HUES6 (cell line): ENCODE data around the gene COL4A1.
"Not testable (repeated sequence)": the region's sequence is repeated elsewhere in the genome, so short reads cannot be mapped to it uniquely, and the experiment has no call there.

Experiments used
- H3K27ac ChIP-seq: 2 replicates; pipeline ENCODE4 v1.7.0; 2013; ENCODE audit warnings: low read depth, mild to moderate bottlenecking, low read length, inconsistent platforms
- H3K27me3 ChIP-seq: 2 replicates; pipeline ENCODE4 v1.6.1; 2013; ENCODE audit warnings: low read length; ENCODE audit not compliant: control insufficient read depth, insufficient read depth
- H3K36me3 ChIP-seq: 2 replicates; pipeline ENCODE4 v1.6.1; 2013; ENCODE audit warnings: low read length; ENCODE audit not compliant: control insufficient read depth, insufficient read depth
- H3K4me1 ChIP-seq: 2 replicates; pipeline ENCODE4 v1.6.1; 2013; ENCODE audit warnings: low read length; ENCODE audit not compliant: control insufficient read depth, insufficient read depth
- H3K4me3 ChIP-seq: 2 replicates; pipeline ENCODE4 v1.5.1; 2013; ENCODE audit warnings: low read depth, low read length
- H3K9ac ChIP-seq: one replicate; pipeline ENCODE4 v1.6.1; 2013; ENCODE audit warnings: mild to moderate bottlenecking, low read length
- H3K9me3 ChIP-seq: 2 replicates; pipeline ENCODE4 v1.6.1; 2013; ENCODE audit warnings: low read depth, low read length; ENCODE audit not compliant: control insufficient read depth, insufficient read depth

COL4A1 gene

DNA sequence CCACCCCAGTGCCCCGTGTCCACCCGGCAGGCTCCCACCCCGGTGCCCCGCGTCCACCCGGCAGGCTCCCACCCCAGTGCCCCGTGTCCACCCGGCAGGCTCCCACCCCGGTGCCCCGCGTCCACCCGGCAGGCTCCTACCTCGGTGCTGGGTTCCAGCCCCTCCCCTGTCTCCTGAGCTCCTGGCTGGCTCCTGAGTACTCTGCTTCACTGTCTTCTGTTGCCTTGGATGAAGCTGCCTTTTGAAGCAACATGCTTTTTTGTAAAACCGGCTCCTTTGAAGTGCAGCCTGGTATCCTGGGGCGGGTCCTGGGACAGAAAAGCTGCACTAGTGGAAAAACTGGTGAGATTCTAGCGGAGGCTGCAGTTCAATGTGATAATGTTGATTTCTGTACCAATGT lies 6.8 kb upstream of the COL4A1 start:
- H3K9ac ChIP-seq, H3K27me3 ChIP-seq, H3K27ac ChIP-seq, H3K9me3 ChIP-seq, H3K4me3 ChIP-seq: not testable (repeated sequence)
- Histone ChIP-seq H3K36me3 (peaks cover 18% of the 10 kb centered on the region), H3K4me1 (peaks cover 36% of the 10 kb centered on the region)

DNA sequence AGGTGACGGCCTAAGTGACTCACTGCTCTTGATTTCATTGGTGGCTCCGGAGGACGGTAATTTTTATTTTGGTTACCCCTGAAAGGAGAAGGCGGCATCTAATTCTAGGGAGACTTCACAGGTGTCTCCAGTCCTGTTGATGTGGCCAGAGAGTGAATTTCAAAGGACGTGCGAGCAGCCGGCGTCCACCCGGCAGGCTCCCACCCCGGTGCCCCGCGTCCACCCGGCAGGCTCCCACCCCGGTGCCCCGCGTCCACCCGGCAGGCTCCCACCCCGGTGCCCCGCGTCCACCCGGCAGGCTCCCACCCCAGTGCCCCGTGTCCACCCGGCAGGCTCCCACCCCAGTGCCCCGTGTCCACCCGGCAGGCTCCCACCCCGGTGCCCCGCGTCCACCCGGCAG lies 6.3 kb upstream of the COL4A1 start:
- not testable (repeated sequence) for H3K4me3 ChIP-seq, H3K9me3 ChIP-seq, H3K27ac ChIP-seq, H3K9ac ChIP-seq, H3K27me3 ChIP-seq
- Histone ChIP-seq H3K4me1 (peaks cover 37% of the 10 kb centered on the region), H3K36me3 (peaks cover 18% of the 10 kb centered on the region)

DNA sequence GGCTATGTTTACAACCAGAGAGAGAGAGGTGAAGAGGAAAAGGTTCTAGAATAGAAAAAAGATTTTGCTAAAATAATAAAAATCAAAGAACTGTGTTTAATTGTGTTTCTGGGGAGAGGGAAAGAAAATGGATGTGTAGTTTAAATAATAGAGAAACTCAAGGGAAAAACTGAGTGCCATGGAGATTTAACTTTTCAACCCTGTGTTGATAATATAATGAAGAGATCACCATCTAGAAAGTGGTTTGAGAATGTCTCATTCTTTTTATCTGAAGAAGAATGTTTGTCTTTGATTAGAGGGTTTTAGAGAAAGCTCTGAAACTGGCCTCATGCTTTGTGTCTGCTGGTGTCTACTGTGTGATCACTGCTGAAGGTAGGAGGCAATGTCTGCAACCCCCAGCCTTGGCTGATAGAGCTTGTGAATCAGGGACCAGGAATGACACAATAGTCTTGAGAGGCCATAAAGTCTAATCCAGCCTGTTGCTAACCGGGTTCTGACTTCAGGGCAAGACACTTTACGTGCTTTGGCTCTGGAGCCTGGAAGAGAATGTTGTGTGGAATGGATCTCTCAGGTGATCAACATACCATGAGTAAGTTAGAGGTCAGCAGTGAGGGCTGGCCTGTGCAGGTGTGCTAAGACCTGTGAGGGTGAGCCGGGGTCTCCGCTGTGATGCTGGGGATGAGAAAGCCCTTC lies 5.5 kb upstream of the COL4A1 start:
- Histone ChIP-seq H3K9me3 (no peaks in the 10 kb centered on the region), H3K27me3 (peaks cover 6% of the 10 kb centered on the region; the same call in 1 of the 2 replicates), H3K4me1 (peaks cover 37% of the 10 kb centered on the region), H3K27ac (peak overlapping the region; percentile 46; the same call in 1 of the 2 replicates), H3K9ac (no peak overlapping the region), H3K36me3 (peaks cover 16% of the 10 kb centered on the region), H3K4me3 (no peak overlapping the region)

DNA sequence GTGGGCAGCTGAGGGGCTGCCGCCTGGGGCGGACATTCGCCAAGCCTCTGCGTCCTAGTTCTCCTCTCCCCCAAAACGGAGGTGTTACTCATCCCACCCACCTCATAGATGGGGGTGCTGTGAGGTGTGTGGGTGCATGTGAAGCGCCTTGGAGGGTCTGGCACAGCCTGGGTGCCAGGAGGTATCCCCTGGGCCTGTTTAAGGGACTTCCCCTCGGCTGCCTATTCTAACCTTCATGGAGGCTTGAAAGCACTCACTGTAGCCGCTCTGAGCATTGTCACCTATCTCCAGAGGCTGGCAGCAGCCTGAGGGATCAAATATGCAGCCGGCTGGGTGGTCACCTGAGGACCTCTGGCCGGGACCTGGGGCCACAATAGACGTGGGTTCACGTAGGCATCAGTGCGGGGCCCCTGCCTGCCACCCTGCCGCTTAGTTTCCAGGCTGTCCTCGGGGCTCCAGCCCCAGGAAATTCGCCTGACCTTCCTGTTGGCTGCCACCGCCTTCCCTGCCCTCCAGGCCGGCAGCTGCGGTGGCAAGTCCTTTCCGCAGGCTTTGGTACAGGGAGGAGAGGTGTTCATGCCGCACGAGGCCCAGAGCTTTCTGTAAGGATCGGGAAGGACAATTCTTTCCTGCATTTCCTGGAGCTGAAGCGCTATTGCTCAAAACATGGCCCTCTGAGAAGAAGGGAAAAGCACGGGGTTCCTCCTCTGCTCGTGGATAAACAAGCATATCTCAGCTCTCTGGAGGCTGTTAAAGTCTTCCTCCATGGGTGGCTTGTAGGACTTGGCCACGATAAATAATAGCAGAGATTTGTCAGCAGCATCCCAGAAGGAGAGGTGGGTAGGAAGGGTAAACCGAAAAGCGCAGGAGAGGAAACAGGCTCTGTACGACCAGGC lies 4.7 kb upstream of the COL4A1 start:
- Histone ChIP-seq H3K27ac (peak overlapping the region; percentile 46; the same call in 1 of the 2 replicates), H3K4me1 (peaks cover 37% of the 10 kb centered on the region), H3K9me3 (no peaks in the 10 kb centered on the region), H3K4me3 (no peak overlapping the region), H3K36me3 (peaks cover 9% of the 10 kb centered on the region), H3K27me3 (peaks cover 7% of the 10 kb centered on the region; the same call in 1 of the 2 replicates), H3K9ac (peak overlapping the region; percentile 16)

DNA sequence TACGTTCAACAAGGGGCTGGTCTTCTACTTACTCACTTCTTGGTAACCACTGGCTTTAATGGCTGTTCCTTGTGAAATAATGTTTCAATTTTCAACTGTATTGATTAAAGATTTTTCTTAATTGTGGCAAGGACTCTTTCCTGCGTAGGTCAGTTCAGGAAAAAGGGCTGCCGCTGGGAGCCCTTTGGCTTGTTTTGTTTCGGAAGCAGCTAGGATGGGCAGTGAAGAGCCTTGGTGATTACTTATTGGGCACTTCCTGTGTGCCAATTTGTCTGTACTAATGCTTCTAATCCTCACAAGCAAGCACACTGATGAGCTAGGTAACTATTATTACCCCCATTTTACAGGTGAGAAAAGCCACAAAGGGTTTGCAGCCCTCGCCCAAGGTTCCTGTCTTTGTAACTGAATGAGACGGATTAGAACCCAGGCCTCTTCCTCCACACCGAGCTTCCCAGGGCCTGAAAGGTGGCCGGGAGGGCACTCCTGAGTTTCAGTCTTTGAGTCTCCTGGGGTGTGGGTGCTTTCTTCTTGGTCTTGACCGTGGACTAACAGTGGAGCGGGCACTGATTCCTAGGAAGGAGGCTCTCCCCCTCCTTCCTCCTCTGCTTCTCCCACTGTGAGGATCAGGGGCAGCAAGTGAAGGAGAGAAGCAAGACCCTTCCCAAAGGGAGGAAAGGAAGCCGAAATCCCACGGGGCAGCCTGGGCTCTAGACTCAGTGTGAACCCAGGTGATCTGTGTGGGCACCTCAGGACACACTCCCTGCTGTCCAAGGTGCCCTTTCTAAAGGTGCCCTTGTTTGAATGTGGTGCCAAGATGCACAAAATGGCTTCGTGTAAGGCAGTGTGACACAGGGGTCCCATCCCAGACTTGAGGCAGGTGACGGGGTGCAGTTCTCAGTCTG lies 3.8 kb upstream of the COL4A1 start:
- Histone ChIP-seq H3K4me3 (no peak overlapping the region), H3K4me1 (peaks cover 40% of the 10 kb centered on the region), H3K9me3 (no peaks in the 10 kb centered on the region), H3K27me3 (peaks cover 7% of the 10 kb centered on the region; the same call in 1 of the 2 replicates), H3K27ac (no peak overlapping the region), H3K36me3 (peaks cover 8% of the 10 kb centered on the region), H3K9ac (no peak overlapping the region)

DNA sequence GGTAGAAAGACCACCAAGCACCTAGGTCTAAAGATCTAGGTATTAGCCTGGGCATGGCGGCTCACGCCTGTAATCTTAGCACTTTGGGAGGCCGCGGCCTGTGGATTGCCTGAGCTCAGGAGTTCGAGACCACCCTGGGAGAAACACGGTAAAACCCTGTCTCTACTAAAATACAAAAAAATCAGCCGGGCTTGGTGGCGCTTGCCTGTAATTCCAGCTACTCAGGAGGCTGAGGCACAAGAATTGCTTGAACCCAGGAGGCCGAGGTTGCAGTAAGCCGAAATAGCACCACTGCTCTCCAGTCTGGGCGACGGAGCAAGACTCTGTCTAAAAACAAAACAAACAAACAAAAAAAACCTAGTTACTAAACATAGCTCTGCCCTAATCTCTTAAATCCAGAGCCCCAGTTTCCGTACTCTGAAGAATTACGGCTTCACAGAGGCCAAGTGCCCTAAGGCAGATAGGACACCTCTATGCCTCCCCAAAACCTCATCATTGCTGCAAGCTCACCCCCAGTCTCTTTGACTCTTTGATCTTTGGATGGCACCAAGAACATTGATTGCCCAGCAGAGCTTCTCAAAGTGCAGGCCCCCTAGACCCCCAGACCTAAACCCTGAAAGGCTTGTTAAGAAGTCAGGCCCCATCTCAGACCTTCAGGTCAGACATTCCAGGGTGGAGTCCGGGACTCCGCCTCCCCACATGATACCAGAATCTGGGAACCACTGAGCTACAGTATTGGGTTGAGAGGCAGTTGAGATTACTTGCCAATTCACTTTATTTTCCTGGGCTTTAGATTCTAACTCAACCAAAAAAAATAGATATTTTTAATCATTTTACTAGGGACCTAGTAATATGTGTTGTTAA lies 2.9 kb upstream of the COL4A1 start:
- H3K9me3 ChIP-seq = no peaks in the 10 kb centered on the region
- no peak overlapping the region for H3K9ac ChIP-seq
- peaks cover 48% of the 10 kb centered on the region for H3K4me1 ChIP-seq
- no peak overlapping the region for H3K27ac ChIP-seq
- peaks cover 8% of the 10 kb centered on the region for H3K36me3 ChIP-seq
- H3K4me3 ChIP-seq = peak overlapping the region; percentile 92; the same call in 1 of the 2 replicates
- H3K27me3 ChIP-seq = peaks cover 7% of the 10 kb centered on the region; the same call in 1 of the 2 replicates

DNA sequence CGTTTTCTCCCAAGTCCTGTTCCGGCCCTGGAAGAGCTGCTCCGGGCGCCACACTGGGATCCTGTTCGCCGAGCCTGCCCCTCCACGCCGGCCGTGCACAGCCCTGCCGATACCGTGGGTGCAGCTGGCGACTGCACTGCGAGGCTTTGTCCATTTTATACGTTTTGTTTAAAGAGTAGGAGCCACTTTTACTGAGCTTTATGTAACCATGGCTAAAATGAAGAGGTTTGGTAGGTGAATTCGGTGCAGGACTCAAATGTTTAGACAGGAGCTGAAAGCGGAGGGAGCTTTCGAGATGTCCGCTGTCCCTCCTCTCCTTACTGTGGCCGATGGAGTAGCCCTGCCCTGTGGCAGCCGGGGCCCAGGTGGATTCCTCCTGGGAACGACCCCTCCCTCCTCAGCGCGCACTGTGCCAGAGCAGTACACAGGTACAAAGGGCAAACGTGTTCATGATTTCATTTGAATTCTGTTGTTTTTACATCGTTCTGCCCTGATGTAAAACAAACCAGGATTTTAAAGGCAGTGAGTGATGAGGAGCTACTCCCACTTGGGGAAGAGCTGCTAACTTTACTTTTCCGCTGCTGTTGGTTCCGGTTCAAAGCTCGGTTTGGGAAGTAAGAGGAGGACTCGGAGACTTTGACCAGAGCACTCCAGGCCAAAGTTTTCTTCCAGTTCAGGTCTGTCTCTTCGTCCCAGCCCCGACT lies 1.9 kb upstream of the COL4A1 start:
- Histone ChIP-seq H3K9me3 (no peaks in the 10 kb centered on the region), H3K9ac (peak overlapping the region; percentile 93), H3K4me1 (peaks cover 46% of the 10 kb centered on the region), H3K4me3 (peak overlapping the region; percentile 92), H3K27ac (no peak overlapping the region; the same call in 1 of the 2 replicates), H3K36me3 (peaks cover 8% of the 10 kb centered on the region), H3K27me3 (peaks cover 7% of the 10 kb centered on the region; the same call in 1 of the 2 replicates)

DNA sequence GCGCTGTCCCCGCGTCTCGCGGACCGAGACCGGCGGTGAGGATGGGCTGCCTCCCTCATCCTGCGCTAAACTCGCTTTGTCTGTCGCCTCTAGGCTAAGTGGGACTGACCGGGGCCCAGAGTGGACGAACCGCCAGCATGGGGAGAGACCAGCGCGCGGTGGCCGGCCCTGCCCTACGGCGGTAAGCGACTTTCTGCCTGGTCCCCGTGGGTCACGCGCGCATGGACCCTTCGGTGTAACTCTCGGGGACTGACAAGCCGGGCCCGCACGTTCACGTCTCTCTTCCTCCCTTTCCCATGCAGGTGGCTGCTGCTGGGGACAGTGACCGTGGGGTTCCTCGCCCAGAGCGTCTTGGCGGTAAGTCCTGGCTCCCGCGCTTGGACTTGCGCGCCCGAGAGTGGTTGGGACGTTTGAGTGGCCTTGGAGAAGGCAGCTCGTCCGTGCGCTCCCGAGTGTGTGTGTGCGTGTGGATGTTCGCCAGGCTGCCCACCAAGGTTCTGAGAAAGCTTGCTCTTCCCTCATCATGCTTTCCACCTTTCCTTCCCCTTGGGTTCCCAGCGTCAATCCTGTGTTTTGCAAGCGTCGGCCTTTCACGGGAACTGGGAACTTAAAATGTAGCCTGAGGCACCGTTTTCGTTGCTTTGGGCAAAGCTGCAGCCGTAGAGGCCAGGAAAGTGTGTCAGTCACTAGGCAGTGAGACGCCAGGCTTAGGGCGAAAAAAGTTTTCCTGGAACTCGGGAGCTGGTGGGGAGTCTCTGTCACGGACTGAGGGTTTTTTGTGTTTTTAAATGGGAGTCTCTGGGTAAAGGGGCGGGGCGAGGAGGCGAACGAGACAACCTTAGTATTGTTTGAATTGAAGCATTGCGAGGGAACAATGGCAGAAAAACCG lies 1.1 kb upstream of the COL4A1 start:
- H3K9me3 ChIP-seq = no peaks in the 10 kb centered on the region
- peak overlapping the region; percentile 93 for H3K9ac ChIP-seq
- peaks cover 8% of the 10 kb centered on the region for H3K36me3 ChIP-seq
- H3K27me3 ChIP-seq = peaks cover 7% of the 10 kb centered on the region; the same call in 1 of the 2 replicates
- peak overlapping the region; percentile 86; the same call in 1 of the 2 replicates for H3K27ac ChIP-seq
- H3K4me1 ChIP-seq = peaks cover 43% of the 10 kb centered on the region
- H3K4me3 ChIP-seq = peak overlapping the region; percentile 92
